ENCODE results near the gene BEND6.

DNA sequence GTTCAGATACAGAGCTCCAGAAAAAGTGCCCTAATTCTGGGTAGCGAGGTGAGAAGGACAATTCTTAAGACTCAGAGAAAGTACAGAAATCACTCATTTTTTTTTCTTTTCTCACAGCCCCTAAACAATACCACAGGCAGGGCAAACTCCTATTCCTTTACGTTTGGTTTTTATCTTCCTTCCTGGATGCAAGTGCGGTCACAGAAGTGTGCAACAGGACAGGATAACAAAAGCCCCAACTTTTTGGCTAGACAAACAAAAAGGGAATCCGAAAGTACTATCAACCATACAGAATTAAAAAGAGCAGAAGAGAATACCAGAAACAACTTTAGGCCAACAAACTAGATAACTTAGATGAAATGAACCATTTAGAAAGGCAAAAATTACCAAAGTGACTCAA, 18.4 kb upstream of the BEND6 start:
- TF ChIP-seq, protein P1, sequence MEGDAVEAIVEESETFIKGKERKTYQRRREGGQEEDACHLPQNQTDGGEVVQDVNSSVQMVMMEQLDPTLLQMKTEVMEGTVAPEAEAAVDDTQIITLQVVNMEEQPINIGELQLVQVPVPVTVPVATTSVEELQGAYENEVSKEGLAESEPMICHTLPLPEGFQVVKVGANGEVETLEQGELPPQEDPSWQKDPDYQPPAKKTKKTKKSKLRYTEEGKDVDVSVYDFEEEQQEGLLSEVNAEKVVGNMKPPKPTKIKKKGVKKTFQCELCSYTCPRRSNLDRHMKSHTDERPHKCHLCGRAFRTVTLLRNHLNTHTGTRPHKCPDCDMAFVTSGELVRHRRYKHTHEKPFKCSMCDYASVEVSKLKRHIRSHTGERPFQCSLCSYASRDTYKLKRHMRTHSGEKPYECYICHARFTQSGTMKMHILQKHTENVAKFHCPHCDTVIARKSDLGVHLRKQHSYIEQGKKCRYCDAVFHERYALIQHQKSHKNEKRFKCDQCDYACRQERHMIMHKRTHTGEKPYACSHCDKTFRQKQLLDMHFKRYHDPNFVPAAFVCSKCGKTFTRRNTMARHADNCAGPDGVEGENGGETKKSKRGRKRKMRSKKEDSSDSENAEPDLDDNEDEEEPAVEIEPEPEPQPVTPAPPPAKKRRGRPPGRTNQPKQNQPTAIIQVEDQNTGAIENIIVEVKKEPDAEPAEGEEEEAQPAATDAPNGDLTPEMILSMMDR (IDR thresholded peaks at IDR 0.05; ENCODE audit: low read depth, low read length) = no peak
- no peak for TF ChIP-seq EZH2phosphoT487 (IDR thresholded peaks at IDR 0.05; ENCODE audit: low read depth)
